Neural progenitor cell (in vitro differentiated cells): ENCODE data around the gene CD276. TPM values are rescaled to one million over a fixed set of nuclear protein-coding genes. Genes with fewer than 3 reads are reported as not detected.

Experiments
- DNase-seq: peaks from one replicate; pipeline ENCODE4 v3.0.0-alpha.2; 2016; ENCODE audit warnings: low spot score
- H2AFZ ChIP-seq: fragments of 200-600 bp; sonication (generic); replicated peaks from 2 replicates; pipeline ENCODE4 v1.6.1; 2016; ENCODE audit warnings: antibody characterized with exemption
- H3F3A ChIP-seq: fragments of 200-600 bp; sonication (generic); 2 replicates; pipeline ENCODE4 v1.6.1; 2016; ENCODE audit warnings: antibody characterized with exemption, low read depth
- H3K27ac ChIP-seq: fragments of 200-600 bp; sonication (generic); 2 replicates; pipeline ENCODE4 v1.5.1; 2016; ENCODE audit warnings: mild to moderate bottlenecking
- H3K27me3 ChIP-seq: fragments of 200-600 bp; sonication (generic); 2 replicates; pipeline ENCODE4 v1.6.1; 2016; ENCODE audit warnings: mild to moderate bottlenecking, moderate library complexity
- H3K36me3 ChIP-seq: fragments of 200-600 bp; sonication (generic); 2 replicates; pipeline ENCODE4 v1.5.1; 2016
- H3K4me1 ChIP-seq: fragments of 200-600 bp; sonication (generic); 2 replicates; pipeline ENCODE4 v1.6.1; 2016; ENCODE audit warnings: mixed run types
- H3K4me2 ChIP-seq: fragments of 200-600 bp; sonication (generic); 2 replicates; pipeline ENCODE4 v1.6.1; 2016
- H3K4me3 ChIP-seq: fragments of 200-600 bp; sonication (generic); 2 replicates; pipeline ENCODE4 v1.5.1; 2016
- H3K79me2 ChIP-seq: fragments of 200-600 bp; sonication (generic); 2 replicates; pipeline ENCODE4 v1.6.1; 2016; ENCODE audit warnings: low read depth
- H3K9ac ChIP-seq: fragments of 200-600 bp; sonication (generic); 2 replicates; pipeline ENCODE4 v1.6.1; 2016
- H3K9me3 ChIP-seq: fragments of 200-600 bp; sonication (generic); 2 replicates; pipeline ENCODE4 v1.5.1; 2016; ENCODE audit warnings: low read depth
- H4K20me1 ChIP-seq: fragments of 200-600 bp; sonication (generic); 2 replicates; pipeline ENCODE4 v1.6.1; 2016; ENCODE audit warnings: low read depth
- H3K27ac Mint-ChIP-seq: 3 replicates; pipeline ENCODE4 v1.8.0; 2021; ENCODE audit warnings: mixed read lengths
- H3K27me3 Mint-ChIP-seq: 2 replicates; pipeline ENCODE4 v1.8.0; 2022; ENCODE audit warnings: low read depth, mild to moderate bottlenecking, inconsistent platforms, moderate library complexity, mixed read lengths; ENCODE audit not compliant: insufficient read depth
- H3K36me3 Mint-ChIP-seq: 3 replicates; pipeline ENCODE4 v1.8.0; 2021; ENCODE audit warnings: mixed read lengths
- H3K4me1 Mint-ChIP-seq: 3 replicates; pipeline ENCODE4 v1.8.0; 2021; ENCODE audit warnings: mixed read lengths
- H3K4me3 Mint-ChIP-seq: 3 replicates; pipeline ENCODE4 v1.8.0; 2021; ENCODE audit warnings: mild to moderate bottlenecking, moderate library complexity, mixed read lengths
- H3K9me3 Mint-ChIP-seq: 3 replicates; pipeline ENCODE4 v1.8.0; 2020; ENCODE audit warnings: mixed read lengths
- CTCF ChIP-seq: fragments of 200-600 bp; sonication (generic); IDR thresholded peaks from 2 replicates; pipeline ENCODE4 v1.5.1; 2017; ENCODE audit warnings: antibody characterized with exemption, mild to moderate bottlenecking
- EZH2 ChIP-seq: fragments of 200-600 bp; sonication (generic); IDR thresholded peaks from 2 replicates; pipeline ENCODE4 v1.6.1; 2017; ENCODE audit warnings: antibody characterized with exemption, mild to moderate bottlenecking, moderate library complexity
- EZH2phosphoT487 ChIP-seq: fragments of 200-600 bp; sonication (generic); IDR thresholded peaks from 2 replicates; pipeline ENCODE4 v1.6.1; 2017; ENCODE audit warnings: antibody characterized with exemption
- total RNA-seq: library from RNA; depleted of rRNA; stranded (reverse); fragments of >200 nt; gene quantifications from 2 replicates; pipeline ENCODE4 v1.2.3, GENCODE V29; 2015; ENCODE audit warnings: low replicate concordance

The CD276 gene
- total RNA-seq, 1 donor from 2014 or later, result 62.2 TPM

GRCh38 chr15:73677733-73678132 lies 6.5 kb upstream of the CD276 start:
- Mint-ChIP-seq H3K27ac (no peak overlapping the region), H3K4me3 (no peak overlapping the region), H3K36me3 (no peaks in the 10 kb centered on the region), H3K27me3 (peaks cover 2% of the 10 kb centered on the region), H3K4me1 (no peaks in the 10 kb centered on the region), H3K9me3 (peaks cover 2% of the 10 kb centered on the region)
- Histone ChIP-seq H3K36me3 (no peaks in the 10 kb centered on the region), H3K27me3 (no peaks in the 10 kb centered on the region), H3K27ac (no peak overlapping the region), H3K79me2 (no peaks in the 10 kb centered on the region), H3K4me2 (no peak overlapping the region), H3F3A (no peaks in the 10 kb centered on the region), H4K20me1 (no peaks in the 10 kb centered on the region), H3K9me3 (no peaks in the 10 kb centered on the region), H3K9ac (no peak overlapping the region), H3K4me1 (no peaks in the 10 kb centered on the region), H2AFZ (no peak overlapping the region), H3K4me3 (no peak overlapping the region)
- TF ChIP-seq EZH2, result no peak
- no peak for TF ChIP-seq EZH2phosphoT487
- no peak for TF ChIP-seq CTCF
- DNase-seq, result no peak

GRCh38 chr15:73678498-73678897 lies 5.7 kb upstream of the CD276 start:
- no peak overlapping the region for H3K9ac ChIP-seq
- no peaks in the 10 kb centered on the region for H3K27me3 ChIP-seq
- no peaks in the 10 kb centered on the region for H4K20me1 ChIP-seq
- H3K4me2 ChIP-seq, result no peak overlapping the region
- H3K4me3 ChIP-seq, result no peak overlapping the region
- H2AFZ ChIP-seq, result no peak overlapping the region
- Mint-ChIP-seq H3K4me3 (no peak overlapping the region), H3K9me3 (peaks cover 1% of the 10 kb centered on the region), H3K4me1 (peaks cover 6% of the 10 kb centered on the region), H3K36me3 (no peaks in the 10 kb centered on the region), H3K27ac (no peak overlapping the region), H3K27me3 (peaks cover 3% of the 10 kb centered on the region)
- H3K27ac ChIP-seq, result no peak overlapping the region
- peaks cover 5% of the 10 kb centered on the region for H3F3A ChIP-seq
- peaks cover under 1% of the 10 kb centered on the region for H3K4me1 ChIP-seq
- no peaks in the 10 kb centered on the region for H3K36me3 ChIP-seq
- no peak for DNase-seq
- no peak for TF ChIP-seq CTCF
- no peak for TF ChIP-seq EZH2
- TF ChIP-seq EZH2phosphoT487, result no peak
- H3K79me2 ChIP-seq, result no peaks in the 10 kb centered on the region
- no peaks in the 10 kb centered on the region for H3K9me3 ChIP-seq

GRCh38 chr15:73679180-73679579 lies 5.0 kb upstream of the CD276 start:
- Mint-ChIP-seq H3K4me3 (no peak overlapping the region), H3K9me3 (no peaks in the 10 kb centered on the region), H3K27me3 (peaks cover 7% of the 10 kb centered on the region), H3K4me1 (peaks cover 10% of the 10 kb centered on the region), H3K27ac (no peak overlapping the region), H3K36me3 (no peaks in the 10 kb centered on the region)
- Histone ChIP-seq H3K27me3 (no peaks in the 10 kb centered on the region), H3K4me1 (peaks cover 4% of the 10 kb centered on the region), H3K27ac (no peak overlapping the region), H2AFZ (no peak overlapping the region), H3K4me2 (no peak overlapping the region), H3K79me2 (no peaks in the 10 kb centered on the region), H3K36me3 (no peaks in the 10 kb centered on the region), H3K9me3 (no peaks in the 10 kb centered on the region), H3F3A (peaks cover 10% of the 10 kb centered on the region), H4K20me1 (no peaks in the 10 kb centered on the region), H3K9ac (no peak overlapping the region), H3K4me3 (no peak overlapping the region)
- DNase-seq, result no peak
- TF ChIP-seq EZH2 (no peak), EZH2phosphoT487 (no peak), CTCF (no peak)
